HEK293 (cell line): ENCODE measurements around the gene IL4R.
"Not testable (repeated sequence)": the region's sequence is repeated elsewhere in the genome, so short reads cannot be mapped to it uniquely, and the experiment has no call there.

Source experiments
- CTCF ChIA-PET: fragments of 350-600 bp; formaldehyde crosslinking; extraction: SDS; loops from one replicate; lab custom pipeline; 2021; ENCODE audit warnings: antibody characterized with exemption; lab: Yijun Ruan, JAX
- POLR2A ChIA-PET: fragments of 300-600 bp; formaldehyde crosslinking; extraction: SDS; loops from one replicate; lab custom pipeline; 2020; ENCODE audit warnings: antibody characterized with exemption, inconsistent platforms; lab: Yijun Ruan, JAX
- H3K27ac ChIP-seq: fragments of 200-500 bp; sonication (Bioruptor generic); 2 replicates; pipeline ENCODE4 v1.5.1; 2014; ENCODE audit warnings: low read depth, low read length, control low read depth, inconsistent platforms; ENCODE audit errors: extremely low read depth
- H3K36me3 ChIP-seq, 2 experiments: fragments of 200-500 bp in 1 of 2; sonication (Bioruptor generic) in 1 of 2; 1 replicate in 1 of 2; 2 replicates in 1 of 2; pipeline ENCODE4 v1.5.1; 2014 to 2017; ENCODE audit warnings: inconsistent platforms in 2 of 2, low read length in 2 of 2; ENCODE audit not compliant: control insufficient read depth in 2 of 2, insufficient read depth in 1 of 2
- H3K4me1 ChIP-seq: fragments of 200-500 bp; sonication (Bioruptor generic); 2 replicates; pipeline ENCODE4 v1.5.1; 2014; ENCODE audit warnings: mild to moderate bottlenecking, low read length, inconsistent platforms; ENCODE audit not compliant: control insufficient read depth, insufficient read depth
- H3K4me3 ChIP-seq: 2 replicates; pipeline ENCODE4 v1.5.1; 2011; ENCODE audit warnings: low read depth, mild to moderate bottlenecking, control low read depth, low read length, moderate library complexity
- H3K9me3 ChIP-seq: fragments of 200-500 bp; sonication (Bioruptor generic); 2 replicates; pipeline ENCODE4 v1.5.1; 2014; ENCODE audit warnings: low read depth, low read length, inconsistent platforms; ENCODE audit not compliant: control insufficient read depth, insufficient read depth
- AEBP2 ChIP-seq: fragments of 450-650 bp; formaldehyde crosslinking; IDR thresholded peaks from 2 replicates; pipeline ENCODE4 v1.5.1; 2016; ENCODE audit warnings: missing biosample characterization, missing genetic modification characterization, borderline replicate concordance
- GFI1B ChIP-seq: fragments of 450-650 bp; formaldehyde crosslinking; IDR thresholded peaks from 2 replicates; pipeline ENCODE4 v1.5.1; 2016; ENCODE audit warnings: missing biosample characterization, missing genetic modification characterization
- HOXC10 ChIP-seq: sonication (generic); formaldehyde crosslinking; IDR thresholded peaks from 2 replicates; pipeline ENCODE4 v1.8.1; 2023; ENCODE audit warnings: mild to moderate bottlenecking, missing genetic modification reagents
- KLF1 ChIP-seq: fragments of 450-650 bp; formaldehyde crosslinking; IDR thresholded peaks from 2 replicates; pipeline ENCODE4 v1.5.1; 2016; ENCODE audit warnings: missing biosample characterization, missing genetic modification characterization
- PRDM1 ChIP-seq: fragments of 450-650 bp; formaldehyde crosslinking; IDR thresholded peaks from 2 replicates; pipeline ENCODE4; 2016; ENCODE audit warnings: missing biosample characterization, missing genetic modification characterization
- SP2 ChIP-seq: fragments of 450-650 bp; formaldehyde crosslinking; IDR thresholded peaks from 2 replicates; pipeline ENCODE4 v1.5.1; 2016; ENCODE audit warnings: missing biosample characterization, missing genetic modification characterization
- ZFP41 ChIP-seq: fragments of 450-650 bp; formaldehyde crosslinking; IDR thresholded peaks from 2 replicates; pipeline ENCODE4 v1.5.1; 2016; ENCODE audit warnings: missing biosample characterization, missing genetic modification characterization, borderline replicate concordance
- ZFP69B ChIP-seq: fragments of 450-650 bp; formaldehyde crosslinking; IDR thresholded peaks from 2 replicates; pipeline ENCODE4 v1.5.1; 2016; ENCODE audit warnings: missing biosample characterization, missing genetic modification characterization
- ZNF112 ChIP-seq: fragments of 450-650 bp; formaldehyde crosslinking; IDR thresholded peaks from 2 replicates; pipeline ENCODE4 v1.5.0; 2017; ENCODE audit warnings: missing biosample characterization, missing genetic modification characterization
- ZNF155 ChIP-seq: fragments of 450-650 bp; formaldehyde crosslinking; IDR thresholded peaks from 2 replicates; pipeline ENCODE4 v1.5.1; 2016; ENCODE audit warnings: missing biosample characterization, missing genetic modification characterization
- ZNF311 ChIP-seq: fragments of 450-650 bp; formaldehyde crosslinking; IDR thresholded peaks from 2 replicates; pipeline ENCODE4 v1.5.1; 2017; ENCODE audit warnings: missing biosample characterization, missing genetic modification characterization, borderline replicate concordance
- ZNF324 ChIP-seq: fragments of 450-650 bp; formaldehyde crosslinking; IDR thresholded peaks from 2 replicates; pipeline ENCODE4 v1.5.1; 2016; ENCODE audit warnings: missing biosample characterization, missing genetic modification characterization
- ZNF341 ChIP-seq: fragments of 450-650 bp; formaldehyde crosslinking; IDR thresholded peaks from 2 replicates; pipeline ENCODE4; 2016; ENCODE audit warnings: low read depth, missing biosample characterization, missing genetic modification characterization
- ZNF394 ChIP-seq: fragments of 450-650 bp; formaldehyde crosslinking; IDR thresholded peaks from 2 replicates; pipeline ENCODE4 v1.5.1; 2016; ENCODE audit warnings: missing biosample characterization, missing genetic modification characterization, mild to moderate bottlenecking, moderate library complexity, borderline replicate concordance
- ZNF423 ChIP-seq: fragments of 450-650 bp; formaldehyde crosslinking; IDR thresholded peaks from 2 replicates; pipeline ENCODE4 v1.5.1; 2016; ENCODE audit warnings: missing biosample characterization, missing genetic modification characterization
- ZNF449 ChIP-seq: fragments of 450-650 bp; formaldehyde crosslinking; IDR thresholded peaks from 2 replicates; pipeline ENCODE4 v1.5.1; 2017; ENCODE audit warnings: missing biosample characterization, mild to moderate bottlenecking, missing genetic modification characterization, moderate library complexity
- ZNF560 ChIP-seq: fragments of 450-650 bp; formaldehyde crosslinking; IDR thresholded peaks from 2 replicates; pipeline ENCODE4 v1.5.1; 2017; ENCODE audit warnings: missing biosample characterization, missing genetic modification characterization, borderline replicate concordance
- ZNF571 ChIP-seq: fragments of 450-650 bp; formaldehyde crosslinking; IDR thresholded peaks from 2 replicates; pipeline ENCODE4 v1.5.0; 2017; ENCODE audit warnings: missing biosample characterization, missing genetic modification characterization
- ZNF621 ChIP-seq: fragments of 450-650 bp; formaldehyde crosslinking; IDR thresholded peaks from 2 replicates; pipeline ENCODE4 v1.5.1; 2017; ENCODE audit warnings: missing biosample characterization, missing genetic modification characterization
- ZNF830 ChIP-seq: fragments of 450-650 bp; IDR thresholded peaks from 2 replicates; pipeline ENCODE4 v1.5.0; 2018; ENCODE audit warnings: missing biosample characterization, missing genetic modification characterization, low read depth, mild to moderate bottlenecking, moderate library complexity
- ZSCAN5A ChIP-seq: fragments of 450-650 bp; formaldehyde crosslinking; IDR thresholded peaks from 2 replicates; pipeline ENCODE4 v1.5.1; 2016; ENCODE audit warnings: missing biosample characterization, missing genetic modification characterization

IL4R gene

GRCh38 chr16:27273670-27274423, 39.9 kb upstream of the IL4R start:
- TF ChIP-seq ZNF449 (tag by site-specific recombination) (no peak), KLF1 (tag by site-specific recombination) (no peak), ZNF341 (tag by site-specific recombination) (no peak), ZFP41 (tag by site-specific recombination) (no peak), ZNF155 (tag by site-specific recombination) (no peak), AEBP2 (tag by site-specific recombination) (no peak), GFI1B (no peak), ZNF621 (tag by site-specific recombination) (no peak), ZNF830 (tag by site-specific recombination) (no peak), ZFP69B (tag by site-specific recombination) (no peak), ZNF112 (tag by site-specific recombination) (no peak), HOXC10 (CRISPR knock-in tag) (no peak), ZNF324 (tag by site-specific recombination) (no peak), ZSCAN5A (tag by site-specific recombination) (no peak), ZNF423 (tag by site-specific recombination) (no peak)
- H3K4me3 ChIP-seq = no peak overlapping the region
- ChIA-PET CTCF (interaction anchor here (0.5 to 0.6 kb wide), 5 partner anchors 11 to 95 kb away, joined by 3 to 8 read pairs (median 4); no protein-coding TSS in a partner anchor), POLR2A (no interaction called here)
- no peak overlapping the region for H3K27ac ChIP-seq
- H3K9me3 ChIP-seq = no peaks in the 10 kb centered on the region
- H3K4me1 ChIP-seq = no peaks in the 10 kb centered on the region
- no peaks in the 10 kb centered on the region for H3K36me3 ChIP-seq

GRCh38 chr16:27274424-27274874, 39.3 kb upstream of the IL4R start:
- H3K4me3 ChIP-seq, H3K36me3 ChIP-seq, POLR2A ChIA-PET, H3K4me1 ChIP-seq, H3K27ac ChIP-seq, H3K9me3 ChIP-seq: not testable (repeated sequence)
- CTCF ChIA-PET = interaction anchor here (0.5 to 0.6 kb wide), 4 partner anchors 10 to 95 kb away, joined by 3 to 5 read pairs (median 4); no protein-coding TSS in a partner anchor

GRCh38 chr16:27275394-27275793, 38.4 kb upstream of the IL4R start:
- TF ChIP-seq ZNF311 (tag by site-specific recombination) (no peak), ZNF112 (tag by site-specific recombination) (no peak), ZNF394 (no peak), SP2 (tag by site-specific recombination) (no peak), ZNF571 (no peak), KLF1 (tag by site-specific recombination) (no peak), ZNF560 (tag by site-specific recombination) (no peak), PRDM1 (tag by site-specific recombination) (no peak)
- H3K9me3 ChIP-seq = no peaks in the 10 kb centered on the region
- CTCF ChIA-PET = interaction anchor here (0.6 to 1.2 kb wide), 2 partner anchors 41 to 1584 kb away, joined by 3 to 5 read pairs; no protein-coding TSS in a partner anchor
- no peak overlapping the region for H3K4me3 ChIP-seq
- H3K4me1 ChIP-seq = no peaks in the 10 kb centered on the region
- no peaks in the 10 kb centered on the region for H3K36me3 ChIP-seq
- no peak overlapping the region for H3K27ac ChIP-seq
- POLR2A ChIA-PET = no interaction called here
